Fibroblast of the aortic adventitia (primary cell): ENCODE results near the gene SATL1. TPM values are rescaled to one million over a fixed set of nuclear protein-coding genes. Genes with fewer than 3 reads are reported as not detected.

Experiments used
- DNase-seq: peaks from one replicate; pipeline ENCODE4 v3.0.0-alpha.2; 2010; ENCODE audit warnings: low read depth
- H3K4me3 ChIP-seq: 2 replicates; pipeline ENCODE4 v1.5.1; 2011; ENCODE audit warnings: low read depth, mild to moderate bottlenecking, control low read depth, low read length, moderate library complexity
- total RNA-seq: library from RNA; depleted of rRNA; stranded (reverse); fragments of >200 nt; gene quantifications from 2 replicates; pipeline ENCODE4 v1.2.3, GENCODE V29; 2012; ENCODE audit warnings: low replicate concordance
- TF ChIP-seq, protein P1 (sequence below): IDR thresholded peaks from 2 replicates; pipeline ENCODE4 v1.5.1; 2011; ENCODE audit warnings: mild to moderate bottlenecking, low read length, control low read depth, inconsistent platforms; ENCODE audit not compliant: insufficient read depth

SATL1 gene
- total RNA-seq, 1 donor, result not detected

DNA sequence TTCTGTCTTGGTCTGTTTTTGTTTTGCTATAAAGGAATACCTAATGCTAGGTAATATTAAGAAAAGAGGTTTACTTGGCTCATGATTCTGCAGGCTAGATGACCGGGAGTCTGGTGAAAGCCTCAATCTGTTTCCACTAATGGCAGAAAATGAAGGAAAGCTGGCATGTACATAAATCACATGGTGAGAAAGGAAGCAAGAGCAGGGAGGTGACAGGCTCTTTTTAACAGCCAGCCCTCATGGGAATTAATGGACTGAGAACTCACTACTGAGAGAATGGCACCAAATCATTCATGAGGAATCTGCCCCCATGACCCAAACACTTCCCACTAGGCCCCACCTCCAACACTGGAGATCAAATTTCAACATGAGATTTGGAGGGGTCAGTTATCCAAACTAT is 27.6 kb downstream of the SATL1 start:
- no peak overlapping the region for H3K4me3 ChIP-seq
- no peak for DNase-seq
- TF ChIP-seq, protein P1, sequence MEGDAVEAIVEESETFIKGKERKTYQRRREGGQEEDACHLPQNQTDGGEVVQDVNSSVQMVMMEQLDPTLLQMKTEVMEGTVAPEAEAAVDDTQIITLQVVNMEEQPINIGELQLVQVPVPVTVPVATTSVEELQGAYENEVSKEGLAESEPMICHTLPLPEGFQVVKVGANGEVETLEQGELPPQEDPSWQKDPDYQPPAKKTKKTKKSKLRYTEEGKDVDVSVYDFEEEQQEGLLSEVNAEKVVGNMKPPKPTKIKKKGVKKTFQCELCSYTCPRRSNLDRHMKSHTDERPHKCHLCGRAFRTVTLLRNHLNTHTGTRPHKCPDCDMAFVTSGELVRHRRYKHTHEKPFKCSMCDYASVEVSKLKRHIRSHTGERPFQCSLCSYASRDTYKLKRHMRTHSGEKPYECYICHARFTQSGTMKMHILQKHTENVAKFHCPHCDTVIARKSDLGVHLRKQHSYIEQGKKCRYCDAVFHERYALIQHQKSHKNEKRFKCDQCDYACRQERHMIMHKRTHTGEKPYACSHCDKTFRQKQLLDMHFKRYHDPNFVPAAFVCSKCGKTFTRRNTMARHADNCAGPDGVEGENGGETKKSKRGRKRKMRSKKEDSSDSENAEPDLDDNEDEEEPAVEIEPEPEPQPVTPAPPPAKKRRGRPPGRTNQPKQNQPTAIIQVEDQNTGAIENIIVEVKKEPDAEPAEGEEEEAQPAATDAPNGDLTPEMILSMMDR, result no peak

DNA sequence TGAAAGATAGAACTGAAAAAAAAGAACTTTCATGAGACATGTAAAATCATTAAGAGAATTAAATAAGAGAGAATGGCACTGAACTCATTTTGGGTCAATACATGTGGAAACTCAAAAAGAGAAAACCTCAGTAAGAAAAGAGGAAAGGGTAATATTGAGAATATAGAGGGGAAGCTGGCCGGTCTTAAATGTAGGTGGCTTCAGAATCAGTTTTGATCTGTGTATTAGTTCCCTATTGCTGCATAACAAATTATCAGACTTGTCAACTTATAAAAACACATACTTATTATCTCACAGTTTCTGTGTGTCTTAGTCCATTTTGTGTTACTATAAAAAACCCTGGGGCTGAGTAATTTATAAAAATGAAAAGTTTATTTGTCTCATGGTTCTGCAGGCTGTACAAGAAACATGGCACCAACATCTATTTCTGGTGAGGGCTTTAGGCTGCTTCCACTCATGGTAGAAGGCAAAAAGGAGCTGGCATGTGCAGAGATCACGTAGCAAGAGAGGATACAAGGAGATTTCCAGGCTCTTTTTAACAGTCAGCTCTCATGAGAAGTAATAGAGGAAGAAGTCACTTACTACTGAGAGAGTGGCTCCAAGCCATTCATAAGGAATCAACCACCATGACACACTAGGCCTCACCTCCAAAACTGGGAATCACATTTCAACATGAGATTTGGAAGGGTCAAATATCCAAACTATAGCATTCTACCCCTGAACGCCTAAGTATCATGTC is 29.6 kb downstream of the SATL1 start:
- TF ChIP-seq, protein P1, result no peak
- DNase-seq, result no peak
- no peak overlapping the region for H3K4me3 ChIP-seq

DNA sequence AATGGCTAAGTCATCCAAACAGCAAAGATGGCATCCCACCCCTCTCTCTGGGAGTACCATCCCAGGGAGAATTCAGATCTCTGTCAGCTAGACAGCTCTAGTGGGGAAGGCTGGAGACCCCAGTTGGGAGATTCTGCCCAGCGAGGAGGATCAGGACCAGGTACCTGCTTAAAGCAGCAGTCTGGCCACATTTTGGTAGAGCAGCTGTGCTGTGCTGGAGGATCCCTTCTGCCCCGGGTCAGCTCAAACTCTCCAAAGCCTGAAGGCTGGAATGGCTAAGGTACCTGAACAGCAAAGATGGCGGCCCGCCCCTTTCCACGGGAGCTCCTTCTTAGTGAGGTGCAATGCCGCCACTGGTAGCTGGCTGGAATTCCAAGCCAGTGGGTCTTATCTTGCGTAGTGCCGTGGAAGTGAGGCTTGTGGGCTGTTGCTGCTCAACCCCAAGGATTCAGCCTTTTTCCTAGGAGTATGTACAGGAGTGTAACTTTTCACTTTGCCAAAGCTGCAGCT is 40.1 kb downstream of the SATL1 start:
- DNase-seq, result no peak
- no peak overlapping the region for H3K4me3 ChIP-seq
- TF ChIP-seq, protein P1, result no peak

DNA sequence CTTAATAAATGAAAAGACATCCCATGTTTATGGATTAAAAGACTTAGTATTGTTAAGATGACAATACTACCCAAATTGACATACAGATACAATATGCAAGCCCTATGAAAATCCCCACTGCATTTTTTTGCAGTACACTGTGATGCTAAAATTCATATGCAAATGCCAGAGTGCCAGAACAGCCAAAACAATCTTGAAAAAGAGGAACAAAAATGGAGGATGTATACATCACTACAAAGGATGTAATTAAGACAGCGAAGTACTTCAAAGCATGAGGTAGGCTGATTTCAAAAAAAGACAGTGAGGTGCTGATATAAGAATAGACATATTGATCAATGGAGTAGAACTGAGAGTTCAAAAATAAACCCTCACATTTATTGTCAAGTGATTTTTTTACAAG is 47.3 kb downstream of the SATL1 start:
- DNase-seq, result no peak
- no peak overlapping the region for H3K4me3 ChIP-seq
- TF ChIP-seq, protein P1, result no peak

DNA sequence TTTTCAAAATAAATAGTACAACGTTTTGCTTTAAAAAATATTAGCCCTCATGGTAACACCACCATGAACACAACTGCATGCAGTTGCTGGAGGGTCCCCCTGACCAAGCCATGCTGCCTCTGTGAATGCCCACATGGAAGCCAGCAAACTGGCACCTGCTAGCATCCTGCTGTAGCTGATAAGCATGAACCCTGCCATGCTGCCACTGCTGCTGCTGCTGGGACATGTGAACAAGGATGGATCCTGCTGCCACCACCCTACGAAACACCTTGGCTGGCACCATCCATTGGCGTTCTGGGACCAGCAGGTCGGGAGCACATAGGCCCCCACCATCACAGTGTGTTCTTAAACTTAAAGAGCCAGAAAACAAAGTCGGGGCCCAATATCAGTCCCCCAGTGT is 83.9 kb downstream of the SATL1 start:
- DNase-seq, result no peak
- TF ChIP-seq, protein P1, result no peak
- no peak overlapping the region for H3K4me3 ChIP-seq

DNA sequence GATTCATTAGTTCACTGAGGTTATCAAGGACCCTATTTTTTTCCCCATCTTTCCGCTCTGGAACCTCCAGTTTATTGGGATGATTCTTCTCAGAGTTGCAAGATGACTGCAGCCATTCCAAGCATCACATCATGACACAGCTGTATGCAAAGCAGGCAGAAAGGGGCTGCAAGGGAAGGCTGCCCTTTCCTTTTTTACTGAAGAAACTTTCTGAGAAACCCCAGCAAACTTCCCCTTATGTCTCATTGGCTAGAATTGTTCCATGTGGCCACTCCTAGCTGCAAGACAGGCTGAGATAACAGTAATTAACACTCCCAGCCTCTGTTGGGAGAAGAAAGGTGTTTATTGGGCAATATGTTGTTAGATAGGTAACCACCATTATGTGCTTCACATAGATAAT is 102.6 kb downstream of the SATL1 start:
- TF ChIP-seq, protein P1, result no peak
- H3K4me3 ChIP-seq, result no peak overlapping the region
- no peak for DNase-seq
